MM.1S (cell line): ENCODE data around the gene SUSD2.

Experiments
- DNase-seq: peaks from one replicate; pipeline ENCODE4 v3.0.0-alpha.2; 2015
- H2AFZ ChIP-seq: fragments of 300-600 bp; sonication (generic); 2 replicates; pipeline ENCODE4 v1.6.0; 2016; ENCODE audit warnings: antibody characterized with exemption, low read length
- H3F3A ChIP-seq: fragments of 300-600 bp; sonication (generic); 2 replicates; pipeline ENCODE4 v1.6.1; 2016; ENCODE audit warnings: mild to moderate bottlenecking, antibody characterized with exemption, low read length, moderate library complexity, mixed read lengths; ENCODE audit not compliant: insufficient read depth
- H3K27ac ChIP-seq: fragments of 300-600 bp; sonication (generic); 2 replicates; pipeline ENCODE4 v1.5.1; 2016; ENCODE audit warnings: mild to moderate bottlenecking, low read length
- H3K27me3 ChIP-seq: fragments of 300-600 bp; sonication (generic); replicated peaks from 2 replicates; pipeline ENCODE4 v1.6.0; 2016; ENCODE audit warnings: low read length; ENCODE audit not compliant: insufficient read depth
- H3K36me3 ChIP-seq: fragments of 300-600 bp; sonication (generic); replicated peaks from 2 replicates; pipeline ENCODE4 v1.6.1; 2016; ENCODE audit warnings: mild to moderate bottlenecking, low read length, mixed read lengths; ENCODE audit not compliant: insufficient read depth
- H3K4me1 ChIP-seq: fragments of 300-600 bp; sonication (generic); 2 replicates; pipeline ENCODE4 v1.6.1; 2016; ENCODE audit warnings: low read length, mixed read lengths
- H3K4me2 ChIP-seq: fragments of 300-600 bp; sonication (generic); 2 replicates; pipeline ENCODE4 v1.6.0; 2016; ENCODE audit warnings: low read depth, low read length
- H3K4me3 ChIP-seq: fragments of 300-600 bp; sonication (generic); 2 replicates; pipeline ENCODE4 v1.5.1; 2016; ENCODE audit warnings: low read length, mixed read lengths
- H3K79me2 ChIP-seq: fragments of 300-600 bp; sonication (generic); 2 replicates; pipeline ENCODE4 v1.6.1; 2016; ENCODE audit warnings: mixed run types, low read length, mixed read lengths
- H3K9ac ChIP-seq: fragments of 300-600 bp; sonication (generic); 2 replicates; pipeline ENCODE4 v1.6.1; 2016; ENCODE audit warnings: low read length, mixed read lengths
- H3K9me2 ChIP-seq: fragments of 300-600 bp; sonication (generic); replicated peaks from 2 replicates; pipeline ENCODE4 v1.6.1; 2016; ENCODE audit warnings: mild to moderate bottlenecking, low read length, mixed read lengths; ENCODE audit not compliant: insufficient read depth
- H3K9me3 ChIP-seq: fragments of 300-600 bp; sonication (generic); replicated peaks from 2 replicates; pipeline ENCODE4 v1.6.1; 2016; ENCODE audit warnings: mild to moderate bottlenecking, low read length, mixed read lengths; ENCODE audit not compliant: insufficient read depth
- H4K20me1 ChIP-seq: fragments of 300-600 bp; sonication (generic); 2 replicates; pipeline ENCODE4 v1.6.1; 2016; ENCODE audit warnings: mild to moderate bottlenecking, low read length, moderate library complexity, mixed read lengths; ENCODE audit not compliant: insufficient read depth
- CTCF ChIP-seq: fragments of 300-600 bp; sonication (generic); IDR thresholded peaks from 2 replicates; pipeline ENCODE4 v1.5.1; 2016; ENCODE audit warnings: antibody characterized with exemption, low read length, mixed read lengths
- EZH2 ChIP-seq: fragments of 300-600 bp; sonication (generic); optimal IDR thresholded peaks from 2 replicates; pipeline ENCODE3; 2017; ENCODE audit warnings: low read depth, mild to moderate bottlenecking, antibody characterized with exemption, low read length, mixed read lengths
- EZH2phosphoT487 ChIP-seq: fragments of 300-600 bp; sonication (generic); IDR thresholded peaks from 2 replicates; pipeline ENCODE4 v1.6.1; 2018; ENCODE audit warnings: antibody characterized with exemption, low read length

The SUSD2 gene

DNA sequence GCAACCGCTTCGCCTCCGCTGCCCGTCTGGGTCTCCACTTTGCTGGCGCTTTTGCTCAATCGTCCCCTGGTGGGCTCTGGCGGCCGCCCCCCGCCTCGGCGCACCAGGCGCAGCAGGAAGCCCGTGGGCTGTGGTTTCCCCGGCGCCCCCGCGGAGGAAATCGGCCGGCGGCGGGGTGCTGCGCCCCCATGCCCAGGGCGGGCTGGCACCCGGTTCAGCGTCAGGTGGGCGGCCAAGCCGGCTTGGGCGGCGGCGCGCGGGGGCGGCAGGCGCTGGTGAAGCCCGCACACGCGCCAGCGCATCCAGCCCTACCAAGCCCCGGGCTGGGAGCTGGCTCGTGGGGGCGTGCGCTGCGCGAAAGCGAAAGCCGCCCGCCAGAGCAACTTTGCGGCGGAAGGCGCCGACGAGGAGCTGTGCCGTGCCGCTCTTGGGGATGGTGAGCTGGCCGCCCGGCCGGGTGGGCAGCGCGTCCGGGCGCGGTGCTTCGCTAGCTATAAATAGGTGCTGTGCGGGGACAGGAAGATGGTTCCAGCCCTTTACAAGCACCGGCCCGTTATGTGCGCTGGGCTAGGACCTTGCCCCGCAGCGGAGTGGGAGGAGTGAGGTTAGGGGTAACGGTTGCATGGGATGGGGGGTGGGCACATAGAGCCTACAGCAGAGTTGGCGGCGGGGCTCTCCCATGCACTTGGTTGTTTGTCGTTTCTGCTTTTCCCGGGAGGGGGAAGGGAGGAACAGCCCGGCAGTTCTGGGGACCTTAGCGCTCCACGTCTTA lies 25.0 kb upstream of the SUSD2 start:
- peak overlapping the region; percentile 64; the same call in 1 of the 2 replicates for H3K27ac ChIP-seq

DNA sequence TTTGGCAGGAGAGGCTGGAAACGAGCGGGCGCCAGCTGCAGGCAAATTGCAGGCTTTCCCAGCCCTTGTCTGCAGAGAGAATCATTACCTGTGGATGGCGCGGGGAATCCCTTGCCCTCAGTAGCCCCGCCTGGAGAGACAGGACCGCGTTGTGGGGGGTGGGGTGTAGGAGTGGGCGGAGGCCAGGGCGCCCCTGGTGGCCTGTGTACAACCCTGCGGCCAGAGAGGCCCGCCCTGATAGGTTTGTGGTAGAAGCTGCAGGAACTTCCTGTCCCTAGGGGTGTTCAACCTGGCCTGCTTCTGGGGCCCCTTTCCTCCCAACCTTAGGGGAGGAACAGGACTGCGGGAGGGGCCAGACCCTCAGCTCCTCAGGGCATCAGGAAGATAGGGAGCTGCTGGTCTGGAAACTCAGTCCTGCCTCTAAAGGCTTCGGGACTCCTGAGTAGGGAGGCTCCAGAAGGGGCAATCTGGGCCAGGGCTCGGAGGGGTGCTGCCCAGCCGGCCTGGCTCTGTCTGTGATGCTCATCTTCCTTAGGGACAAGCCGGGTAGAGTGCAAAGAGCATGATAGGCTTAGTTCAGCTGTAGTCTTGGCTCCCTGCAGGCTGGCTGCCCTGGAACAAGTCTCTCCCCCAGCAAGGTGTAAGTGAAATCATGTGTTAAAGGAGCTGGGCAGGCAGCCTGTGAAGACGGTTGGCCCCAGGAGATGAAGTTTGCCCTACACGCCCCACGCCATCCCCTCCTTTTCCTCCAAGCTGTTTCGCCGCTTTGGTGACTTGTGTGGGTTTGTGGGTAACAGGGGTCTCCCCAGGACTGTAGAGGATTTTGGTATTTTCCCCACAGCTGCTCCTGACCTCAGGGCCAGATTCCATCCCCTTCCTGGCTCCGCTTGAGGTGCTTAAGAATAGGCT lies 24.1 kb upstream of the SUSD2 start:
- peak; percentile 94 for DNase-seq
- Histone ChIP-seq H3K79me2 (peaks cover 50% of the 10 kb centered on the region), H3K4me3 (peak overlapping the region; percentile 96), H3K9me3 (no peaks in the 10 kb centered on the region), H3K9ac (peak overlapping the region; percentile 59; the same call in 1 of the 2 replicates), H3K27me3 (no peaks in the 10 kb centered on the region), H3K4me1 (peaks cover 35% of the 10 kb centered on the region), H3K9me2 (no peaks in the 10 kb centered on the region), H3K36me3 (no peaks in the 10 kb centered on the region), H3K4me2 (peak overlapping the region; percentile 98), H3K27ac (peak overlapping the region; percentile 64), H2AFZ (peak overlapping the region; percentile 67), H3F3A (peaks cover 26% of the 10 kb centered on the region), H4K20me1 (no peaks in the 10 kb centered on the region)
- TF ChIP-seq EZH2, result no peak
- peak; percentile 93 for TF ChIP-seq CTCF

More for the DNA sequence above, 25.0 kb upstream of the SUSD2 start:
- H3K79me2 ChIP-seq, result peaks cover 50% of the 10 kb centered on the region
- no peaks in the 10 kb centered on the region for H3K9me3 ChIP-seq
- TF ChIP-seq EZH2 (no peak), CTCF (no peak), EZH2phosphoT487 (no peak)
- H3K9me2 ChIP-seq, result no peaks in the 10 kb centered on the region
- H3K36me3 ChIP-seq, result no peaks in the 10 kb centered on the region
- H2AFZ ChIP-seq, result peak overlapping the region; percentile 67
- no peaks in the 10 kb centered on the region for H4K20me1 ChIP-seq
- H3K27me3 ChIP-seq, result no peaks in the 10 kb centered on the region
- DNase-seq, result peak; percentile 81
- peaks cover 35% of the 10 kb centered on the region for H3K4me1 ChIP-seq
- H3F3A ChIP-seq, result peaks cover 26% of the 10 kb centered on the region
- H3K9ac ChIP-seq, result peak overlapping the region; percentile 56; the same call in 1 of the 2 replicates
- H3K4me3 ChIP-seq, result peak overlapping the region; percentile 96
- peak overlapping the region; percentile 98 for H3K4me2 ChIP-seq

DNA sequence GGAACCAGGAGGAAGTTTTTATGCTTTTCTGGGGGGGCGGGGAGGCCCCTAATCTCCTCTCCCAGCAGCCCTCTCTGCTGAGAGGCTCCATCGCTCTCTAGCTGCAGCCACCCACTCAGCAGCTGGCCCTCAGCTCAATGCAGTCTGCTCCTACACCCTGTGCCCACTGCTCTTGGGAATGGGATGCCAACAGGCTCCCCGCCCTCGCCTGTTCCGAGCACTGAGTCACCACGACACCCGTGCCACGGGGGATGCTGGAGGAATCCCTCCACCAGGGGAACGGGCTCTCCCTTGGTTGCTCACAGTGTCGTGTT lies 23.5 kb upstream of the SUSD2 start:
- Histone ChIP-seq H3K9me3 (no peaks in the 10 kb centered on the region), H3F3A (peaks cover 26% of the 10 kb centered on the region), H3K9me2 (no peaks in the 10 kb centered on the region), H3K4me1 (peaks cover 35% of the 10 kb centered on the region), H3K4me3 (no peak overlapping the region), H3K36me3 (no peaks in the 10 kb centered on the region), H4K20me1 (no peaks in the 10 kb centered on the region), H3K9ac (peak overlapping the region; percentile 59; the same call in 1 of the 2 replicates), H3K4me2 (peak overlapping the region; percentile 98; the same call in 1 of the 2 replicates), H3K79me2 (peaks cover 50% of the 10 kb centered on the region), H3K27ac (no peak overlapping the region), H3K27me3 (no peaks in the 10 kb centered on the region), H2AFZ (no peak overlapping the region)
- DNase-seq, result no peak
- TF ChIP-seq EZH2phosphoT487, result no peak
- no peak for TF ChIP-seq CTCF
- TF ChIP-seq EZH2, result no peak
